Measurements from ENCODE around the gene RBM19.

RBM19 gene

GRCh38 chr12:113889891-113890581, 76.1 kb downstream of the RBM19 start:
- no peak for DNase-seq (ENCODE audit: low spot score in 2 of 2)
- H3K9me3 Mint-ChIP-seq, result no peaks in the 10 kb centered on the region
- peaks cover 27% of the 10 kb centered on the region for H3K36me3 Mint-ChIP-seq
- no peak for ATAC-seq (ENCODE audit: low read depth)
- H3K27me3 Mint-ChIP-seq, result no peaks in the 10 kb centered on the region
- H3K4me1 Mint-ChIP-seq, result peaks cover 2% of the 10 kb centered on the region
- H3K4me3 Mint-ChIP-seq, result no peak overlapping the region
- H3K27ac Mint-ChIP-seq, result no peak overlapping the region

GRCh38 chr12:113889076-113889475, 77.0 kb downstream of the RBM19 start:
- H3K36me3 Mint-ChIP-seq, result peaks cover 32% of the 10 kb centered on the region
- no peak overlapping the region for H3K4me3 Mint-ChIP-seq
- ATAC-seq (ENCODE audit: low read depth) (no peak), DNase-seq (ENCODE audit: low spot score in 2 of 2) (no peak)
- H3K27me3 Mint-ChIP-seq, result no peaks in the 10 kb centered on the region
- H3K4me1 Mint-ChIP-seq, result peaks cover 2% of the 10 kb centered on the region
- no peaks in the 10 kb centered on the region for H3K9me3 Mint-ChIP-seq
- H3K27ac Mint-ChIP-seq, result no peak overlapping the region

- ATAC-seq (ENCODE audit: low read depth) (no peak), DNase-seq (ENCODE audit: low spot score in 2 of 2) (no peak)
- Mint-ChIP-seq H3K9me3 (no peaks in the 10 kb centered on the region), H3K4me3 (no peak overlapping the region), H3K27ac (no peak overlapping the region), H3K36me3 (peaks cover 32% of the 10 kb centered on the region), H3K4me1 (peaks cover 2% of the 10 kb centered on the region), H3K27me3 (no peaks in the 10 kb centered on the region)
These were observed 77.7 kb downstream of the RBM19 start for GRCh38 chr12:113888435-113888834.

- DNase-seq (ENCODE audit: low spot score in 2 of 2), result no peak
- Mint-ChIP-seq H3K27me3 (no peaks in the 10 kb centered on the region), H3K4me3 (no peak overlapping the region), H3K27ac (no peak overlapping the region), H3K36me3 (peaks cover 31% of the 10 kb centered on the region), H3K9me3 (no peaks in the 10 kb centered on the region), H3K4me1 (peaks cover 2% of the 10 kb centered on the region)
- no peak for ATAC-seq (ENCODE audit: low read depth)
These were observed 78.2 kb downstream of the RBM19 start for GRCh38 chr12:113887906-113888305.

- no peak overlapping the region for H3K4me3 Mint-ChIP-seq
- H3K4me1 Mint-ChIP-seq, result peaks cover 2% of the 10 kb centered on the region
- DNase-seq (ENCODE audit: low spot score in 2 of 2), result no peak
- H3K27me3 Mint-ChIP-seq, result no peaks in the 10 kb centered on the region
- no peak overlapping the region for H3K27ac Mint-ChIP-seq
- H3K9me3 Mint-ChIP-seq, result no peaks in the 10 kb centered on the region
- peaks cover 30% of the 10 kb centered on the region for H3K36me3 Mint-ChIP-seq
- ATAC-seq (ENCODE audit: low read depth), result no peak
These were observed 79.4 kb downstream of the RBM19 start for GRCh38 chr12:113886721-113887120.

GRCh38 chr12:113884392-113884791, 81.7 kb downstream of the RBM19 start:
- Mint-ChIP-seq H3K4me3 (no peak overlapping the region), H3K27me3 (no peaks in the 10 kb centered on the region), H3K36me3 (peaks cover 35% of the 10 kb centered on the region), H3K4me1 (no peaks in the 10 kb centered on the region), H3K9me3 (no peaks in the 10 kb centered on the region), H3K27ac (no peak overlapping the region)
- no peak for ATAC-seq (ENCODE audit: low read depth)
- no peak for DNase-seq (ENCODE audit: low spot score in 2 of 2)

- DNase-seq (ENCODE audit: low spot score in 2 of 2), result no peak
- Mint-ChIP-seq H3K27me3 (no peaks in the 10 kb centered on the region), H3K27ac (no peak overlapping the region)
These were observed 83.4 kb downstream of the RBM19 start for GRCh38 chr12:113882690-113883089.

GRCh38 chr12:113880988-113881962, 84.8 kb downstream of the RBM19 start:
- Mint-ChIP-seq H3K4me3 (no peak overlapping the region), H3K4me1 (no peaks in the 10 kb centered on the region), H3K27me3 (no peaks in the 10 kb centered on the region), H3K27ac (no peak overlapping the region), H3K36me3 (peaks cover 39% of the 10 kb centered on the region), H3K9me3 (no peaks in the 10 kb centered on the region)
- no peak for DNase-seq (ENCODE audit: low spot score in 2 of 2)
- ATAC-seq (ENCODE audit: low read depth), result no peak

More at GRCh38 chr12:113882690-113883089, 83.4 kb downstream of the RBM19 start:
- H3K36me3 Mint-ChIP-seq, result peaks cover 36% of the 10 kb centered on the region
- no peaks in the 10 kb centered on the region for H3K9me3 Mint-ChIP-seq
- no peak for ATAC-seq (ENCODE audit: low read depth)
- H3K4me3 Mint-ChIP-seq, result no peak overlapping the region
- H3K4me1 Mint-ChIP-seq, result no peaks in the 10 kb centered on the region

GRCh38 chr12:113880326-113880725, 85.8 kb downstream of the RBM19 start:
- Mint-ChIP-seq H3K36me3 (peaks cover 42% of the 10 kb centered on the region), H3K27me3 (no peaks in the 10 kb centered on the region), H3K4me3 (no peak overlapping the region), H3K4me1 (no peaks in the 10 kb centered on the region), H3K27ac (no peak overlapping the region), H3K9me3 (no peaks in the 10 kb centered on the region)
- no peak for DNase-seq (ENCODE audit: low spot score in 2 of 2)
- ATAC-seq (ENCODE audit: low read depth), result no peak

- no peak overlapping the region for H3K4me3 Mint-ChIP-seq
- no peaks in the 10 kb centered on the region for H3K4me1 Mint-ChIP-seq
- DNase-seq (ENCODE audit: low spot score in 2 of 2), result no peak
- H3K36me3 Mint-ChIP-seq, result peaks cover 44% of the 10 kb centered on the region
- no peaks in the 10 kb centered on the region for H3K27me3 Mint-ChIP-seq
- no peaks in the 10 kb centered on the region for H3K9me3 Mint-ChIP-seq
- no peak overlapping the region for H3K27ac Mint-ChIP-seq
- ATAC-seq (ENCODE audit: low read depth), result no peak
These were observed 86.5 kb downstream of the RBM19 start for GRCh38 chr12:113879658-113880057.

GRCh38 chr12:113877607-113878006, 88.5 kb downstream of the RBM19 start:
- no peak for DNase-seq (ENCODE audit: low spot score in 2 of 2)
- peaks cover 39% of the 10 kb centered on the region for H3K36me3 Mint-ChIP-seq
- H3K4me1 Mint-ChIP-seq, result no peaks in the 10 kb centered on the region

GRCh38 chr12:113876160-113876559, 90.0 kb downstream of the RBM19 start:
- ATAC-seq (ENCODE audit: low read depth) (no peak), DNase-seq (ENCODE audit: low spot score in 2 of 2) (no peak)
- Mint-ChIP-seq H3K27me3 (no peaks in the 10 kb centered on the region), H3K27ac (no peak overlapping the region), H3K36me3 (peaks cover 37% of the 10 kb centered on the region), H3K4me1 (no peaks in the 10 kb centered on the region), H3K4me3 (no peak overlapping the region), H3K9me3 (no peaks in the 10 kb centered on the region)

More at GRCh38 chr12:113877607-113878006, 88.5 kb downstream of the RBM19 start:
- no peaks in the 10 kb centered on the region for H3K27me3 Mint-ChIP-seq
- H3K4me3 Mint-ChIP-seq, result no peak overlapping the region
- ATAC-seq (ENCODE audit: low read depth), result no peak
- H3K9me3 Mint-ChIP-seq, result no peaks in the 10 kb centered on the region
- no peak overlapping the region for H3K27ac Mint-ChIP-seq

GRCh38 chr12:113875691-113876090, 90.4 kb downstream of the RBM19 start:
- no peak for ATAC-seq (ENCODE audit: low read depth)
- Mint-ChIP-seq H3K36me3 (peaks cover 38% of the 10 kb centered on the region), H3K27me3 (no peaks in the 10 kb centered on the region)

GRCh38 chr12:113874999-113875561, 91.0 kb downstream of the RBM19 start:
- Mint-ChIP-seq H3K27me3 (no peaks in the 10 kb centered on the region), H3K36me3 (peaks cover 37% of the 10 kb centered on the region), H3K27ac (no peak overlapping the region), H3K9me3 (no peaks in the 10 kb centered on the region), H3K4me1 (no peaks in the 10 kb centered on the region), H3K4me3 (no peak overlapping the region)
- DNase-seq (ENCODE audit: low spot score in 2 of 2) (no peak), ATAC-seq (ENCODE audit: low read depth) (no peak)

More at GRCh38 chr12:113875691-113876090, 90.4 kb downstream of the RBM19 start:
- no peak for DNase-seq (ENCODE audit: low spot score in 2 of 2)
- Mint-ChIP-seq H3K4me3 (no peak overlapping the region), H3K9me3 (no peaks in the 10 kb centered on the region), H3K27ac (no peak overlapping the region), H3K4me1 (no peaks in the 10 kb centered on the region)
